ENCODE data around the gene SAMD4A.

GRCh38 chr14:54660604-54661111 is 93.7 kb downstream of the SAMD4A start:
- TF ChIP-seq CTCF (IDR thresholded peaks at IDR 0.05) (no peak), POLR2A (IDR thresholded peaks at IDR 0.05) (no peak)

All from lower leg skin (tissue), 3 donors.